NCI-H510A (cell line): ENCODE results near the gene TCIRG1.
A peak's percentile ranks its signal among the peaks of the same experiment; 100 is the strongest.
"Not testable (repeated sequence)": the region's sequence is repeated elsewhere in the genome, so short reads cannot be mapped to it uniquely, and the experiment has no call there.

ENCODE experiments used
- DNase-seq: peaks from one replicate; lab custom pipeline; 2025; lab: John Stamatoyannopoulos, UW

TCIRG1 gene, protein sequence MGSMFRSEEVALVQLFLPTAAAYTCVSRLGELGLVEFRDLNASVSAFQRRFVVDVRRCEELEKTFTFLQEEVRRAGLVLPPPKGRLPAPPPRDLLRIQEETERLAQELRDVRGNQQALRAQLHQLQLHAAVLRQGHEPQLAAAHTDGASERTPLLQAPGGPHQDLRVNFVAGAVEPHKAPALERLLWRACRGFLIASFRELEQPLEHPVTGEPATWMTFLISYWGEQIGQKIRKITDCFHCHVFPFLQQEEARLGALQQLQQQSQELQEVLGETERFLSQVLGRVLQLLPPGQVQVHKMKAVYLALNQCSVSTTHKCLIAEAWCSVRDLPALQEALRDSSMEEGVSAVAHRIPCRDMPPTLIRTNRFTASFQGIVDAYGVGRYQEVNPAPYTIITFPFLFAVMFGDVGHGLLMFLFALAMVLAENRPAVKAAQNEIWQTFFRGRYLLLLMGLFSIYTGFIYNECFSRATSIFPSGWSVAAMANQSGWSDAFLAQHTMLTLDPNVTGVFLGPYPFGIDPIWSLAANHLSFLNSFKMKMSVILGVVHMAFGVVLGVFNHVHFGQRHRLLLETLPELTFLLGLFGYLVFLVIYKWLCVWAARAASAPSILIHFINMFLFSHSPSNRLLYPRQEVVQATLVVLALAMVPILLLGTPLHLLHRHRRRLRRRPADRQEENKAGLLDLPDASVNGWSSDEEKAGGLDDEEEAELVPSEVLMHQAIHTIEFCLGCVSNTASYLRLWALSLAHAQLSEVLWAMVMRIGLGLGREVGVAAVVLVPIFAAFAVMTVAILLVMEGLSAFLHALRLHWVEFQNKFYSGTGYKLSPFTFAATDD

DNA sequence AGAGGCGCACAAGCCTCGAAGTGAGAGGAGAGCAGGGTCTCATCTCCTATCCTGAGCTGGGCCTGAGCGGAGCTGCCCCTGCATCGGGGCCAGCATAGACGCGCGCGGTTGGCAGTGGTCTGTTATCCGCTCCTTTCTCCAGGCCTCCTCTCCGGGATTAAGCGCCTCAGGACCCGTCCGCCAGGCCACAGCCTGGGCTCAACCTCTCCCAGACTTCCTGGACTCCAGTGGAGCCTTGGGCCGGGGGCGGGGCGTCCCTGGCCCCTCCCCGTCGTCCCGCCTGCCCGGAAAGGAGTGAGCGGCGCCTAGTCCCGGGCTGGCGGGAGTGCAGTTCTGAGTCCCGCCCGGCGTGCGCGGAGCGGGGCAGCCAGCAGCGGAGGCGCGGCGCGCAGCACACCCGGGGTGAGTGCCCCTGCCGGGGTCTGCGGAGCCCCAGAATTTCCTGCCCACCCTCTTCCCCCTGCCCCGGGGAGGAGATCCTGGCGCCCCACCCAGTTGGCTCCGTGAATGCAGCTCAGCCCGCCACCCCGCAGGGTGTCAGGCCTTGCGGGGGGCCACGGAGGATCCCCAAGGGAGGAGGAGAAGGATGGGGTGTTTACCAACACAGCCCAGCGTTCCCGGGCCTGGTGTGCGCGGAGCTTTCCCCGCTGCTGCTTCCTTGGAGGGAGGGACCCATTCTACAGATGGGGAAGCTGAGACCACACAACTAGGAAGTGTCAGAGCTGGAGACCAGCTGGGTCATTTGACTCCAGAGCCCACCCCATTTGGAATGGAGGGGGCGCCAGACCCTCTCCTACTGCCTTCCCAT lies at the start of gene TCIRG1:
TCIRG1 (plus strand) TSS at position 308 of the 808 bp plus-strand sequence. CDS start 2,247 bp downstream, outside the sequence.
- DNase-seq = no peak

DNA sequence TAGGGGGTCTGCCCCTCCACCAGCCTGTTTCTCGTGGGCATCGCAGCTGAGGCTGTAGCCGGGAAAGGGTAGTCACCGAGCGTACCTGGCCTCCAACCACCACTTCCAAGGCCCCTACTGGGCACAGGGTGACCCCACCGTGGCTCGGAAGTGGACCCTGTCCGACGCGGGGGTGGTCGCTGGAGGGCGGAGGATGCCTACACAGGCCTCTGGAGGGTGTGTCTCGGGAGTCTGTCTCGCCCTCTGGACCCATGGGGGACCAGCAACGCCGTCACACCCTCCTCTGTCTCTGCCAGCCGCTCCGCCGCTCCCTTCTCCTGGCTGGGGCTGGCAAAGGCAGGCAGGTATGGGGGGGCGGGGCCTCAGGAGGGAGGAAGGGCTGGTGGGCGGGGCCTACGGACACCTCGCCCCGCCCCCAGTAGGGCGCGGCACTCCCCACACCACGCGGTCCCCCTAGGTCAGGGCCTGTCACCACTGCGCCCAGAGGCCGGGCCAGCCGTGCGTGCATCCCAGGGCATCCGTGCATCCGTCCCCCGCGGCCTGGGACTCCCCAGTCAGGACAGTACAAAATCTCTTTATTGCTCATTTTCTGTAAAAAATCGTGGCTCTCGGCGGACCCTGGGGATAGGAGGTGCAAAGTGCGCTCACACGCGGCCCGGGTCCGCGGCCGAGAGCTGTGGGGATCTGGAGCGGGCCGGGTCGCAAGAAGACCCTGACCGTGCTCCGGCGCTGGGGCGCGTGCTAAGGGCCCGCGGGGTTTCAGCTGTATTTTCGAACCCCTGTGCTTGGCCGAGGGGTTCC lies 48.1 kb upstream of the TCIRG1 start:
- not testable (repeated sequence) for DNase-seq

DNA sequence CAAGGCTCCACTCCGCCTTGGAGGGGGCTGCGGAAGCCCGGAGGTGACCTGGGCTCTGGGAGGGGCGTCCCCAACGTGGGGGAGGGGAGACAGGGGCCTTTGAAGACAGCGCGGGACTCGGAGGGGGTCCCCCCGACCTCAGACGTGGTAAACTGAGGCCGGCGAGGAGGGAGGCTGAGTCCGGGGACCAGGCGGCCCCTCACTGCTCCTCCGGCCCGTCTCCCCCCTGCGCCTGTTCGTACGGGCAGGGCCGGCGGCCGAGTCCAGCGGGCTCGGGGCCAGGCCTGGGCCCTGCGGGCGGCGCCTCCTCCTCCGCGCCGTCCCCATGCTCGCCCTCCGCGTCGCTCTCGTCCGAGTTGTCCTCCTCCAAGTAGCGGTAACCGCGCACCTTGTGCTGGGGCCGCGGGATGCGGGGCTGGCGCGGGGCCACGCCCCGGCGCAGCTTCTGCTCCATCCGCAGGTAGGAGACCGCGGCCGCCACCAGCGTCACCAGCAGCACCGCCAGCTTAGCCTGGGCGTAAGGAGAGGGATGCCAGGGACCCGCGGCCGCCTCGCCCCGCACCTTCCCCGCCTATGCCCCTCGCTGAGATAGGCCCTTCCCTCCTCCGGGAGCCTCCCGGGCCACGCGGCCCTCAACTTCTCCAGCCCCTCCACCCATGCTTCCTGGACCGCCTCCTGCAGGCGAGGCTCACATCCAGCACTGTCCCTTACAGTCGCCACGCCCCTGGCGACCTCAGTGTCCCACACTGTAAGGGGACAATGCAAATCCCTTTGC lies 47.3 kb upstream of the TCIRG1 start:
- DNase-seq = not testable (repeated sequence)

DNA sequence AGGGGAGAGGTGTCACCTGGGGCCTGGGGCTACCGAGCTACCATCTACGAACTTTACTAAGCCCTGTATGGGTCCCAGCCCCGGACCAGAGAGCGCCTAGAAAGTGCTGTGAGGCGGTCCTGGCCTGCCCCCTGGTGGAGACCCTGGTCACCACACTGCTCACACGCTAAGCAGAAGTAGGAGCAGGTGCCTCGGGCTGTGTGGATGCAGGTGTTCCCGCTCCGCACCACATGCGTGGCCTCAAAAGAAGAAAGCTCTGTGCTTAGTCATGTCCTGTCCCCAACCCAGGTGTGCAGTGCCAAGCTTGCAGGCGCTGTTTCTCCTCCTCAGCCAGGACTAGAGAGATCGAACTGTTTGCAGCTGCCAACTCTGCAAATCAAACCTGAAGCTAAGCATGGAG lies 45.0 kb upstream of the TCIRG1 start:
- DNase-seq = peak; percentile 69

DNA sequence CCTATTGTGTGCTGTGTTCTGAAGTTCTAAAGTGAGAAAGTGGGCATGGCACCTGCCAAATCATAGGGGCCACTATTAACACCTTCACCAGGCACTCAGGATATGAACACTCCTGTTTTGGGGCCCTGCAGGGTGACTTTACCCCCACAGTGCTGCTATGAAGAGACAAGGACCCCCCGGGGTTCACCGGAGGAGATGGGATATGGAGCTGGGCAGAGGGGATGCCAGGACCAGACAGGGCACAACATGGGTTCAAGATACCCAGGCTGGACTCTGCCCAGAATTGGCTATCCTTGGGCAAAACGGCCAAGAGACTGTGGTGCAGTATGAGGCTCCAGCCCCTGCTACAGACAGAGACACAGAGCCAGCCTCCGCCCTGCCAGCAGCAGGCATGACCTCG lies 44.4 kb upstream of the TCIRG1 start:
- DNase-seq = not testable (repeated sequence)

DNA sequence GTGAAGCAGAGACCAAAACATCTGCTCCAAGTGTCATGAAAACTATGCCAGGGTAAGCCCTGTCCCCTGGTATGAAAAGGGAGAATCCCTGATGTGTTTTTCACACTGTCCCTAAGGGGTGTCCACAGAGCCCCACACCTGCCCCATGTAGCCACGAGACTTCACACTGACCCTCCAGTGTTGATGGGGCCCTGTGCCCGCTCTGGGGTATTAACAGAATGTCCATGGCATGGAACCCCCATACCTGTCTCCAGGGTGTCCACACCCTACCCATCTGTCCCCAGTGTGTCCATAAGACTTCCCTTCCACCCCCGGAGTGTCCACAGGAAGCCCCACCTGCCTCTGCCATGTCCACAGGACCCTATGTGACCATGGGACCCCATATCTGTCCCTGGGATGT lies 43.7 kb upstream of the TCIRG1 start:
- DNase-seq = not testable (repeated sequence)

DNA sequence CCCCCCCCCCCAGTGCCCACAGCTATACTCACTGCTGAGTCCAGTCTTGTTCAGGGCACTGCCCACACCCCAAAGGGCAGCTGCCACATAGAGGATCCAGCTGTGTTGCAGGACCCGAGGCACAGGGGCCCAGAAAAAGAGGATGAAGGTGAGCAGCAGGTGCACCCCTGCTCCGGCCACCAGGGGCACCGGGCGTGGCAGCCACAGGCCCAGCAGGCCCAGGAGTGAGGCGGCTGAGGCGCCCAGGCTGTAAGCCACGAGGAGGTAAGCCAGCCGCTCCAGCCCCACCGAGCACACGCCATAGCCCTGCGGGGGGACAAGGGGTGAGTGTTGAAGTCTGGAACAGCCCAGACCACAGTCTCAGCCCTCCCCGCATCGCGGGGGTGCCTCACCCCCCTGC lies 43.2 kb upstream of the TCIRG1 start:
- not testable (repeated sequence) for DNase-seq

DNA sequence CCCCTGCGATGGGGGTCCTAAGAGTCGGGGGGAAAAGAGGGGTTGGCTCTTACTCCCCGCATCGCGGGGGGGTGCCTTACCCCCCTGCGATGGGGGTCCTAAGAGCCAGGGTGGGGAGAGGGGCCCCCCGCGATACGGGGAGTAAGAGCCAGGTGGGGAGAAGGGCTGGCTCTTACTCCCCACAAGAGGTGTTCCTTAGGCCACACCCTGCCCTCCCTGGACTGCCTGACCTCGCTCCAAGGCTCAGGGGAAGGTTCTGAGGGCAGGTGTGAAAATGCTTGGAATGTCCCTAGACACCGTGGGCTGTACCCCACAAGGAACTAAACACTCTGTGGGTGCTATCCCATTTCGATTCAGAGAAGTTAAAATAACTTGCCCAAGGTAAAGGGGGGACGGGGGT lies 42.8 kb upstream of the TCIRG1 start:
- no peak for DNase-seq

DNA sequence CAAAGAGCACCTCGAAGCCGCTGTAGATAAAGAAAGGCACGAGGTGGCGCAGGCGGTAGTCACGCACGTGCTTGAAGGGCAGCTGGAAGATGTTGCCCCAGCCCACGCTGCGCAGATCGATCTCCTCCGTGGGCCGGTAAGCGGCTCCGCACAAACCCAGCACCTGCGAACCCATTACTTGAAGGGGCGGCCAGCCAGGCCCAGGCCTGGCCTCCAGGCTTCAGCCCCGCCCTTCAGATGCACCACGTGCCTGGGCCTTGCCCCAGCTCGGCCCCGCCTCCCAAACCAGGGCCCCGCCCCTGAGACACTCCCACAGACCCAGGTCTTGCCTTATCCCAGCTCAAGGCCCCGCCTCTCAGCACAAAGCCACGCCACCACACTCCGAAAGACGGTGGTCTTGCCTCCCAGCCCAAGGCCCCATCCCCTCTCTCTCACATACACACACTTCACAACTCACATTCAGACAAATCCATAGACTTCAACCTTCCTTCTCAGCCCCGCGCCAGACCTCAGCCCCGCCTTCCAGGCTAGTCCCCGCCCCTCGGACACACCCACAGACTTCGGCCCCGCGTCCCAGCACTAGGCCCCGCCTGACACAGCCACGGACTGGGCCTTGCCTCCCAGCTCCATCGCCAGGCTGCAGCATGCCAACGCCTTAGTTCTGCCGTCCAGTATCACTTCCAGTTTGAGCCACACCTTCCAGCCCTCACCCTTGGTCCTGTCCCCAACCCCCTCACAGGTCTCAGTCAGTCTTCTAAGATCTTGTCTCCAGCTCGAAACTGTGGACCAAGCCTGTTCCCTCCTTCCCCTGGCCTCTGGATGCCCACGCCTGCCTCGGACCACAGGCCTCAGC lies 42.0 kb upstream of the TCIRG1 start:
- no peak for DNase-seq

DNA sequence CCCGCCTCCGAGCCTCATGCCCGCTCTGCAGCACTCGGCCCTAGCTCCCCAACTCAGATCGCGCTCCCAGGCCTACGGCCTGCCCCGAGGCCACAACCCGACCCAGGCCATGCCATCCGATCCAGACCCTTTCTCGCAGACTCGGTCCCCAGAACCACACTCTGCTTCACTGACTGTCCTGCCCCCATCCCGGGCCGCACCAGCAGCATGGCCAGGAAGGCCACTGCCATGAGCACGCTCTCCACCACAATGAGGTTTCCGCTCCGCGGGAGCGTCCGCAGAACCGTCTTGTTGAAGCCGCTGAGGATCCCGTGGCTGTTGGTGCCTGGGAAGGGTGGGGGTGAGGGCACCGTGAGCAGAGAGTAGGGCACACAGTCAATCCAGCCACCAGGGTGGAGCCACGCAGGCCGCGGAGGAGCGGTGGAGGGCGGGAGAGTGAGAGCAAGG lies 41.3 kb upstream of the TCIRG1 start:
- no peak for DNase-seq

DNA sequence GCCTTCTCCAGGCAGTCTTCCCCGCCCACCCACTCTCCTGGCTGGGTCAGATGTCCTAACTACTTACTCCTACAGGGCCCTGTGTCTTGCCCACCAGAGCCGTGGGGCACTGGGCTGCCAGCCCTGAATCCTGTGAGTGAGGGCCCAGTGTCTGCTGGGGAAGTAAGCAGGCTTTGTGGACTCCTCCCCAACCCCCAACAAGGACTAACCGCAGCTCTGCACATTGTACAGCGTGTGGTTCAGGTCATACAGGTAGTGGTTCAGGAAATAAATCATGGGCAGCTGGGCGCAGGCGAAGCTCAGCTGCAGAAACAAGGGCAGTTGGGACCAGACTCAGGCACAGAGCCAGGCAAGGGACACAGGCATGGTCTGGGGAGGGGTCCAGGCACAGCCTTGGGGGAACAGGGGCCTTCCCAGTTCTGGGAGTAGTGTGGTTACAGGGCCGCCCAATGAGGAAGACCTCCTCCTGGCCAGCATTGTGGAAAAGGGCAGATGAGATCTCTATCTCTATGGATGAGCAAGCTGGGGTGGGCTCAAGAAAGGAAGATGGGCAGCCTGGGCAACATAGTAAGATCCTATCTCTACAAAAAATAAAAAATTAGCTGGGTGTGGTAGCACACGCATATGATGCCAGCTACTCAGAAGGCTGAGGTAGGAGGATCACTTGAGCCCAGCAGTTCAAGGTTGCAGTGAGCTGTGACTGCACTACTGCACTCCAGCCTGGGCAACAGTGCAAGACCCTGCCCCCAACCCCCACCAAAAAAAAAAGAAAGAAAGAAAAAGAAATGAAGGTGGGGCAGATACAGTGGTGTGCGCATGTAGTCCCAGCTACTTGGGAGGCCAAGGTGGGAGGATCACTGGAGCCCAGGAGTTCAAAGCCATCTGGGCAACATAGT lies 40.4 kb upstream of the TCIRG1 start:
- DNase-seq = no peak

DNA sequence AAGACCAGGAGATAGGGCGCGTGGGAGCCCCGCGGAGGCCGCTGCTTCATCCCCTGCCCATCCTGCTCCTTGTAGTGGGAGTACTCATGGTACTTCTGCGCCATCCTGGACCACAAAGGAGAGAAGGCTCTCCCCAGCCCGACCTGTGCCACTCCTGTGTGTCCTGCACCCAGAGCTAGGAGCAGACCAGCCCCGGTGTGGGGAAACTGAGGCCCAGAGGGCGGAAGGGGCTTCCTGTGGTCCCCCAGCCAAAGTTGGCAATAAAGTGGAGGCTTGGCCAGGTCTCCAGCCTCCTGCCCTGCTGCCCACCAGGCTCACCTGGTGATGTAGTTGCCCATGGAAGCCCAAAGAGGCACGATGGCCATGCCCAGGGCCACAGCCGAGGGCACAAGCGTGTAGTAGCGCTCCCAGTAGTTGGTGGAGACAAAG lies 39.6 kb upstream of the TCIRG1 start:
- DNase-seq = no peak

DNA sequence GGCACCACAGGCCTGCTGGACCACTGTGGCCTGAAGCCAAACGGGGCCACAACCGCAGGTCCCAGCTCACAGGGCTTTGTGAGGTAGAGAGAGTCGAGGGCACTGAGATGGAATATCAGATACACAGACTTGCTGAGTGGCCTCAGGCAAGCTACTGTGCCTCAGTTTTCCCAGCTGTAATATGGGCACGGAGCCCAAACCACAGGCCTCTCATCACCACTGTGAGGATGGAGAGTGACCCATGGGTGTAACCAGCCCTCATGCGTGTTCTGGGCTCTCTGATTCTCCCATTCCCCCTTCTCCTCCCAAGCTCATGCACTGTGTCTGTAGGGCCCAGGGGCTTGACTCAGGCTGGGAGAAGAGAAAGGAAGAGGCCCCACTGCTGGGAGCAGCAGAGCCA lies 39.1 kb upstream of the TCIRG1 start:
- DNase-seq = no peak

DNA sequence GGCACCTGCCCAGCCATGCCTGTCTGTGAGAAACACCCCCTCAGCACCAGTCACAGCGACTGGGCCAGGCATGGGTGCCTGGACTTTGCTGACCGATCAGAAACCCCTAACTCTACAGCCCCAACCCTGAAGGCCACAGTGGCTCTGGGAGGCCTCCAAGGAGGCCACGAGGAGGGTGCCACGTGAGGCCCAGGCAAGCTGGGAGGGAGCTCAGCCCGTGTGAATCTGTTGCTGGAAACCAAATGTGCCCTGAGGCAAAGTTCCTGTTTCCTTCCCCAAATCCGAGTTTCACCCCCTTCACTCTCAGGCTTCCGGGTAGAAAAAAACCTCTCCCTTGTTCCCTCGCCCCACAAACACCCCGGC lies 36.3 kb upstream of the TCIRG1 start:
- DNase-seq = no peak

DNA sequence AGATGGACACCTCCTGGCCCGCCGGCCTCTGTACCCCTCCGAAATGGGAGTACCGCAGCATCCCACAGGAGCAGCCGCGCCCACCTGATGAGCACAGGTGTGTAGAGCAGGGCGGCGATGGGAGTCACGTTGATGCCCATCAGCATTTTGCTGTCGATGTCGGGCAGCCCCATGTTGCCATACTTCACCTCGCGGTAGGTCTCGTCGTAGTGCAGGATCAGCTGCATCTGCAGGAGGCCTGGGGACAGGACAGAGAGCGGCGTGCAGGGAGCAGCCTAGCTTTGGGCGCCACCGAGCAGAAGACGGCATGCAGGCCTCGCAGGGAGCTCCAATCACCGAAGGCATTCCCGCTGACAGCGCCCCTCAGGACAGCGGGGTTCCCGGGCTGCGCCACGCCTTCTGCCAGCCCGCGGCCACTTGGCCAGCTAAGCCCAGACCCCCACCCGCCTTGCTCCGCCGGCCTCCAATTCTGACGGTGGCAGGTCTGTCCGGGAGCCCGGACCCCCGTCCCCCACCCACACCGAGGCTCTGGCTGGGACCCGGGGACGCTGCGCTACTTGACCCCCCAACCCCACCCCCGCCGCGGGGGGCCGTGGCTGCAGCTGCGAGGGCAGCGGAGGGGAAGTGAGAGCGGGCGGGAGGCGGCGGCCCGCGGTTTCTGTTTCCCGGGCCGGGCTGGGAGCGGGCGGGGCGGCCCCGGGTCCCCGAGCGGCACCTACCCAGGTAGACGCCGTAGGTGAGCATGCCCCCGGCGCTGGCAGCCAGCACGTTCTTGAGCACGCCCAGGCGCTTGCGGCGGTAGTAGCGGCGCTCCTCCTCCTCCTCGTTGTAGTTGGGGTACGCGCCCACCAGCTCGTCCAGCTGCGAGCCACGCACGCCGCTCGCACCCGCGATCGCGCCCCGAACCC lies 35.6 kb upstream of the TCIRG1 start:
- DNase-seq = peak; percentile 47

DNA sequence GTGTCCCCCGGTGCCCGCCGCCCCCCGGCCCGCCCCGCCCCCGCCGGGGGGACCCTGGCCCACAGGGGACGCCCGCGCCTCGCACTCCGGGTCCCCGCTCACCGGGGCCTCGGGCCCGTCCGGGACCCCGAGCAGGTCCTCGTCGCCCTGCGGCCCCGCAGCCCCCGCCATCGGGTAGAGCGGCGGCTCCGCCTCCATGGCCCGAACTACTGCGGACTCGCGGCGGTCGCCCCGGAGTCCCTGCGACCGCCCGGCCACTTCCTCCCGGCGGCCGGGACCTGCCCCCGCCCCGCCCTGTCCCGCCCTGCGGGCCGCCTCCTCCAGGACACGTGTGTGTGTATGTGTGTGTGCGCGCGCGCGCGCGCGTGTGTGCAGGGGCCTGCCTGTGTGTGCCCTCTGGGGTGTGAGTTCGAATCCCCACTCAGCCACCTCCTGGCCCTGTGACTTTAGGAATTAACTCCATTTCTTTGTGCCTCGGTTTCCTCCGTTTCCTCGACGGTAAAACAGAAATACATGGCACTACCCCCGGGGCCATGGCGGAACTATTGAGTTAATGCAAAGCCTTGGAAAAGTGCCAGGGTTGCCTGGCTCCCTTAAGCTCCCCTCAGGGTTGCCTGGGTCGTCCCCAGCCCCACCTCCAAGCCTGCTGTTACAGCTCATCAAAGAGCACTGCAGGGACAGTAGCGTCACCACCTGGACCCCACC lies 34.8 kb upstream of the TCIRG1 start, which contains the start of gene UNC93B1:
UNC93B1 (minus strand) TSS at position 252 of the 705 bp plus-strand sequence; CDS start at position 198, 54 bp downstream.
- DNase-seq = peak; percentile 85
